GM10248 (cell line): ENCODE data around the gene DSG4.

ENCODE experiments used
- CTCF ChIA-PET: fragments of 300-600 bp; sonication (Branson Sonifier 250); formaldehyde crosslinking; extraction: SDS; loops from one replicate; lab custom pipeline; 2021; ENCODE audit warnings: antibody characterized with exemption; lab: Yijun Ruan, JAX
- POLR2A ChIA-PET: fragments of 350-650 bp; sonication (Branson Sonifier 250); formaldehyde crosslinking; extraction: SDS; loops from one replicate; lab custom pipeline; 2020; ENCODE audit warnings: antibody characterized with exemption; lab: Yijun Ruan, JAX
- DNase-seq: peaks from one replicate; pipeline ENCODE4 v3.0.0; 2012; ENCODE audit errors: extremely low spot score
- TF ChIP-seq, protein P1 (sequence below): IDR thresholded peaks from 2 replicates; pipeline ENCODE4 v1.5.1; 2012; ENCODE audit warnings: mild to moderate bottlenecking, low read depth; ENCODE audit errors: extremely low read depth, missing control alignments, control extremely low read depth

The DSG4 gene

DNA sequence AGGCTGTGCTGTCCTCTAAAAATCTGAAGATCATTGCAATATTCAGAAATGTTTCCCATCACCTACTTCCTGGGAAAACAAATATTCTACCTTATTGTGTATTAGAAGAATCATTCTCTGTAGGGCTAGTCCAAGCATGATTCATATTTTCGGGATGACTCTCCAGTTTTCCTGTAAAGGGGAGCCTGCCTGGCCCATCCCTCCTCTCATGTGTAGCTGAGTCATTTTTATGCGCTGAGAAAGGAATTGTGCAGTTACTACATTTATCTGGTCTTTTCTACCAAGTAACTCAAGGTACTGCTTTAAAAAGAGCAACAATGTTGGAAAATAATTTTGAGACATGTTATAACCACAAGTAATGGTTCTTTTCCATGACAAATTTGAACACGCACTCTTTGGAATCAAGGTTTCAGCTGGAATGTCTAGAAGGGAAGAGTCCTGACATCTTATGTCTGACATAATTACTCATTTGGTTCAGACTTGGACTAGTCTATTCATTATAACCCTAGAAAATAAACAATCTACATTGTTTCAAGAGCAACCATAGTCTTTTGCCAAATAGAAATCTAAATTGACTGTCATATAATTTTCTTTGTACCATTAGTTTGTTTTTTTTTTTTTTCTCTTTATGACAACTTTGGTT, 77.6 kb downstream of the DSG4 start:
- DNase-seq, result no peak
- ChIA-PET CTCF (no interaction called here), POLR2A (no interaction called here)

More for the DNA sequence above, 77.6 kb downstream of the DSG4 start:
- TF ChIP-seq, protein P1, sequence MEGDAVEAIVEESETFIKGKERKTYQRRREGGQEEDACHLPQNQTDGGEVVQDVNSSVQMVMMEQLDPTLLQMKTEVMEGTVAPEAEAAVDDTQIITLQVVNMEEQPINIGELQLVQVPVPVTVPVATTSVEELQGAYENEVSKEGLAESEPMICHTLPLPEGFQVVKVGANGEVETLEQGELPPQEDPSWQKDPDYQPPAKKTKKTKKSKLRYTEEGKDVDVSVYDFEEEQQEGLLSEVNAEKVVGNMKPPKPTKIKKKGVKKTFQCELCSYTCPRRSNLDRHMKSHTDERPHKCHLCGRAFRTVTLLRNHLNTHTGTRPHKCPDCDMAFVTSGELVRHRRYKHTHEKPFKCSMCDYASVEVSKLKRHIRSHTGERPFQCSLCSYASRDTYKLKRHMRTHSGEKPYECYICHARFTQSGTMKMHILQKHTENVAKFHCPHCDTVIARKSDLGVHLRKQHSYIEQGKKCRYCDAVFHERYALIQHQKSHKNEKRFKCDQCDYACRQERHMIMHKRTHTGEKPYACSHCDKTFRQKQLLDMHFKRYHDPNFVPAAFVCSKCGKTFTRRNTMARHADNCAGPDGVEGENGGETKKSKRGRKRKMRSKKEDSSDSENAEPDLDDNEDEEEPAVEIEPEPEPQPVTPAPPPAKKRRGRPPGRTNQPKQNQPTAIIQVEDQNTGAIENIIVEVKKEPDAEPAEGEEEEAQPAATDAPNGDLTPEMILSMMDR, result no peak
